WTC11 (cell line): ENCODE data around the gene SPTLC2.

ENCODE experiments used
- ATF1 ChIP-seq: sonication (generic); formaldehyde crosslinking; IDR thresholded peaks from 2 replicates; pipeline ENCODE4 v1.8.1; 2023; ENCODE audit warnings: mild to moderate bottlenecking, moderate library complexity, missing genetic modification reagents
- ATF2 ChIP-seq: sonication (generic); formaldehyde crosslinking; IDR thresholded peaks from 2 replicates; pipeline ENCODE4 v1.8.1; 2022; ENCODE audit warnings: low read depth, missing genetic modification reagents, borderline replicate concordance
- CREB1 ChIP-seq: sonication (generic); formaldehyde crosslinking; IDR thresholded peaks from 2 replicates; pipeline ENCODE4 v1.8.0; 2023; ENCODE audit warnings: mild to moderate bottlenecking, missing genetic modification reagents
- CTCF ChIP-seq: fragments of 200-600 bp; IDR thresholded peaks from 2 replicates; pipeline ENCODE4 v1.8.0; 2022; ENCODE audit warnings: antibody characterized with exemption
- FOXJ3 ChIP-seq: sonication (generic); formaldehyde crosslinking; IDR thresholded peaks from 2 replicates; pipeline ENCODE4 v1.9.0; 2021; ENCODE audit warnings: missing genetic modification reagents, mild to moderate bottlenecking, borderline replicate concordance
- NFATC4 ChIP-seq: fragments of 250-450 bp; sonication (Bioruptor Pico); IDR thresholded peaks from 2 replicates; pipeline ENCODE4 v1.9.0; 2021; ENCODE audit warnings: mild to moderate bottlenecking
- NFYB ChIP-seq: sonication (generic); formaldehyde crosslinking; conservative IDR thresholded peaks from 2 replicates; pipeline ENCODE4 v1.8.0; 2022; ENCODE audit warnings: low read depth, missing genetic modification reagents
- SP1 ChIP-seq: sonication (generic); formaldehyde crosslinking; conservative IDR thresholded peaks from 2 replicates; pipeline ENCODE4 v1.8.1; 2022; ENCODE audit warnings: missing genetic modification reagents
- TEAD4 ChIP-seq: sonication (generic); formaldehyde crosslinking; IDR thresholded peaks from 2 replicates; pipeline ENCODE4 v1.8.0; 2022; ENCODE audit warnings: mild to moderate bottlenecking, missing genetic modification reagents
- TP53 ChIP-seq: sonication (generic); formaldehyde crosslinking; IDR thresholded peaks from 2 replicates; pipeline ENCODE4 v1.8.1; 2023; ENCODE audit warnings: mild to moderate bottlenecking, missing genetic modification reagents
- ZNF317 ChIP-seq: sonication (generic); formaldehyde crosslinking; IDR thresholded peaks from 2 replicates; pipeline ENCODE4 v1.8.1; 2023; ENCODE audit warnings: low read depth, mild to moderate bottlenecking, moderate library complexity, missing genetic modification reagents, borderline replicate concordance
- TF ChIP-seq, protein P1 (sequence below): sonication (generic); formaldehyde crosslinking; IDR thresholded peaks from 2 replicates; pipeline ENCODE4 v1.8.0; 2022; ENCODE audit warnings: mild to moderate bottlenecking, missing genetic modification reagents
- TF ChIP-seq, protein P2 (sequence below): sonication (generic); formaldehyde crosslinking; IDR thresholded peaks from 2 replicates; pipeline ENCODE4 v1.8.0; 2022; ENCODE audit warnings: mild to moderate bottlenecking, missing genetic modification reagents
- TF ChIP-seq, protein P3 (sequence below): sonication (generic); formaldehyde crosslinking; IDR thresholded peaks from 2 replicates; pipeline ENCODE4 v1.8.1; 2023; ENCODE audit warnings: mild to moderate bottlenecking, missing genetic modification reagents, moderate library complexity

DNA sequence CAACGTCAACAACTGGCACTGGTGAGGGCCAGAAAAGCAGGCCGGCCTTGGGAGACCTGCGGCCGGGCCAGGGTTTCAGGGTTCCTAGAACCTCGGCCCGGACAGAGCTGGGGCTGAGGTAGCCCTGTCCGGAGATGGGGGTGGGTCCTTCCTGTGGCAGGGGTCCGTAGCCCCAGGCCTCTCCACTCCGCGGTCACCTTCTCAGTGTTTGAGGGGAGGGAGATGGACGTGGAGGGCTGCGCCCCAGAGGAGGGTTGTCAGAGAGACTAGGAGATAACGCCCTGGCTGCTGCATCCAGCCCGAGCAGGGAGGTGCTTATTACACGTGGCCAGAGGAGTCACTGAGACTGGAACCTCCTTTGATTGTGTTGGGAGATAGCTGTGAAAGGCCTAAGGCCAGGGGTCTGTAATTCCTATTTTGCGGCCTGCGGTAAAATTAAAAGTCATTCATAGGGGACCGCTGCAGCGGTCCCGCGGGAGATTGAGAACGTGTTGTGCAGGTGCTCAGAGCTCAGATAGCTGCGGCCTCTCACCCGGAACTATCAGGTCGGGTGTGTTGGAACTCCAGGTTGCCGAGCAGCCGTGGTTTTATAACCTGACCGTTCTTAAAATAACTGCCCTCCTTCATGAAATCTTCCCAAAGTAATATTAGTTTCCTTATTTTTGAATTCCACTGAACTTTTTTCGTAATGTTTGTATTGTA lies 158.0 kb downstream of the SPTLC2 start:
- TF ChIP-seq CREB1 (CRISPR knock-in tag), result no peak
- TF ChIP-seq, protein P1, sequence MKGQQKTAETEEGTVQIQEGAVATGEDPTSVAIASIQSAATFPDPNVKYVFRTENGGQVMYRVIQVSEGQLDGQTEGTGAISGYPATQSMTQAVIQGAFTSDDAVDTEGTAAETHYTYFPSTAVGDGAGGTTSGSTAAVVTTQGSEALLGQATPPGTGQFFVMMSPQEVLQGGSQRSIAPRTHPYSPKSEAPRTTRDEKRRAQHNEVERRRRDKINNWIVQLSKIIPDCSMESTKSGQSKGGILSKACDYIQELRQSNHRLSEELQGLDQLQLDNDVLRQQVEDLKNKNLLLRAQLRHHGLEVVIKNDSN, result no peak
- no peak for TF ChIP-seq SP1 (CRISPR knock-in tag)
- no peak for TF ChIP-seq CTCF
- no peak for TF ChIP-seq ATF1 (CRISPR knock-in tag)
- TF ChIP-seq NFATC4 (CRISPR knock-in tag), result no peak
- no peak for TF ChIP-seq TP53 (CRISPR knock-in tag)
- TF ChIP-seq NFYB (CRISPR knock-in tag), result no peak
- no peak for TF ChIP-seq TEAD4 (CRISPR knock-in tag)
- TF ChIP-seq, protein P2, sequence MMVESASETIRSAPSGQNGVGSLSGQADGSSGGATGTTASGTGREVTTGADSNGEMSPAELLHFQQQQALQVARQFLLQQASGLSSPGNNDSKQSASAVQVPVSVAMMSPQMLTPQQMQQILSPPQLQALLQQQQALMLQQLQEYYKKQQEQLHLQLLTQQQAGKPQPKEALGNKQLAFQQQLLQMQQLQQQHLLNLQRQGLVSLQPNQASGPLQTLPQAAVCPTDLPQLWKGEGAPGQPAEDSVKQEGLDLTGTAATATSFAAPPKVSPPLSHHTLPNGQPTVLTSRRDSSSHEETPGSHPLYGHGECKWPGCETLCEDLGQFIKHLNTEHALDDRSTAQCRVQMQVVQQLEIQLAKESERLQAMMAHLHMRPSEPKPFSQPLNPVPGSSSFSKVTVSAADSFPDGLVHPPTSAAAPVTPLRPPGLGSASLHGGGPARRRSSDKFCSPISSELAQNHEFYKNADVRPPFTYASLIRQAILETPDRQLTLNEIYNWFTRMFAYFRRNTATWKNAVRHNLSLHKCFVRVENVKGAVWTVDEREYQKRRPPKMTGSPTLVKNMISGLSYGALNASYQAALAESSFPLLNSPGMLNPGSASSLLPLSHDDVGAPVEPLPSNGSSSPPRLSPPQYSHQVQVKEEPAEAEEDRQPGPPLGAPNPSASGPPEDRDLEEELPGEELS (CRISPR knock-in tag), result no peak
- no peak for TF ChIP-seq FOXJ3 (CRISPR knock-in tag)
- TF ChIP-seq ATF2 (CRISPR knock-in tag), result no peak
- TF ChIP-seq, protein P3, sequence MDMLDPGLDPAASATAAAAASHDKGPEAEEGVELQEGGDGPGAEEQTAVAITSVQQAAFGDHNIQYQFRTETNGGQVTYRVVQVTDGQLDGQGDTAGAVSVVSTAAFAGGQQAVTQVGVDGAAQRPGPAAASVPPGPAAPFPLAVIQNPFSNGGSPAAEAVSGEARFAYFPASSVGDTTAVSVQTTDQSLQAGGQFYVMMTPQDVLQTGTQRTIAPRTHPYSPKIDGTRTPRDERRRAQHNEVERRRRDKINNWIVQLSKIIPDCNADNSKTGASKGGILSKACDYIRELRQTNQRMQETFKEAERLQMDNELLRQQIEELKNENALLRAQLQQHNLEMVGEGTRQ (CRISPR knock-in tag), result no peak
- TF ChIP-seq ZNF317 (CRISPR knock-in tag), result no peak
